Measurements from ENCODE around the gene GDI1. TPM values are rescaled to one million over a fixed set of nuclear protein-coding genes. Genes with fewer than 3 reads are reported as not detected.

Gene GDI1
- total and polyA plus RNA-seq, 2 of the 8 experiments (the other 6 are each of a cell fraction or from before 2014, with no cell fraction given) = 83.1 to 136 TPM

GRCh38 chrX:154484255-154485149 lies 47.5 kb downstream of the GDI1 start (continued):
- no peak for TF ChIP-seq CHD7 (IDR thresholded peaks at IDR 0.05; ENCODE audit: insufficient replicate concordance, low read length)
- TF ChIP-seq CHD2 (IDR thresholded peaks at IDR 0.05; ENCODE audit: low read length) = no peak
- TF ChIP-seq TAF7 (optimal IDR thresholded peaks at IDR 0.05; ENCODE audit: borderline replicate concordance, low read depth, low read length) = no peak
- no peak for TF ChIP-seq KDM5A (IDR thresholded peaks at IDR 0.05; ENCODE audit: low read length)
- TF ChIP-seq TEAD4 (IDR thresholded peaks at IDR 0.05; ENCODE audit: low read depth, low read length) = no peak
- no peak for TF ChIP-seq NANOG (IDR thresholded peaks at IDR 0.05; ENCODE audit: insufficient read depth, low read depth, low read length, poor library complexity, severe bottlenecking)
- no peak for TF ChIP-seq CREB1 (IDR thresholded peaks at IDR 0.05)
- no peak for TF ChIP-seq RFX5 (IDR thresholded peaks at IDR 0.05; ENCODE audit: borderline replicate concordance, low read depth, low read length)
- TF ChIP-seq JUND (IDR thresholded peaks at IDR 0.05; ENCODE audit: low read length) = no peak
- TF ChIP-seq TCF12 (IDR thresholded peaks at IDR 0.05; ENCODE audit: low read depth, low read length) = no peak
- TF ChIP-seq BRCA1 (IDR thresholded peaks at IDR 0.05; ENCODE audit: low read depth, low read length) = no peak

All from H1 (cell line).